ENCODE data around the gene CHRM3. TPM values are rescaled to one million over a fixed set of nuclear protein-coding genes. Genes with fewer than 3 reads are reported as not detected.

The CHRM3 gene
- total RNA-seq, 1 donor, result under 0.01 TPM

DNA sequence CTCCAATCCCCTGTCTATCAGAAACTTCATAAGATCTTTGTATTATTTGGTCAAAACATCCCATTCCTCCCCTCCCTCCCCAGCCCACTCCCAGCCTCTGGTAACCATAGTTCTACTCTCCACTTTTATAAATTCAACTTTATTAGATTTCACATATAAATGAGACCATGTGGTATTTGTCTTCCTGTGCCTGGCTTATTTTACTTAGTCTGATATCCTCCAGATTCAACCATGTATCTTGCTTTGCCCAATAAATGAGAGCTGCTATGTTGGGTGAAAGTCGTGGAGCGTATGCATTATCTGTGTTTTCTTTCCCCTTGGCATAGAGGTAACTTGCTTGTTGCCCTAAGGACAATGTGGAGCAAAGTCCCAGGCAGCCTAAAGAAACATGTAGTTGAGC lies 28.5 kb upstream of the CHRM3 start:
- H3K4me1 ChIP-seq (ENCODE audit: insufficient read depth, low read length), result no peaks in the 10 kb centered on the region
- no peak overlapping the region for H3K4me3 ChIP-seq (ENCODE audit: insufficient read depth, low read length)
- no peak overlapping the region for H2AFZ ChIP-seq (ENCODE audit: low read length)
- no peaks in the 10 kb centered on the region for H3K9me3 ChIP-seq (ENCODE audit: low read depth, low read length)
- no peak overlapping the region for H3K4me2 ChIP-seq (ENCODE audit: insufficient read depth, low read length)
- H3K79me2 ChIP-seq (ENCODE audit: insufficient read depth, low read length), result no peaks in the 10 kb centered on the region
- TF ChIP-seq, protein P1, sequence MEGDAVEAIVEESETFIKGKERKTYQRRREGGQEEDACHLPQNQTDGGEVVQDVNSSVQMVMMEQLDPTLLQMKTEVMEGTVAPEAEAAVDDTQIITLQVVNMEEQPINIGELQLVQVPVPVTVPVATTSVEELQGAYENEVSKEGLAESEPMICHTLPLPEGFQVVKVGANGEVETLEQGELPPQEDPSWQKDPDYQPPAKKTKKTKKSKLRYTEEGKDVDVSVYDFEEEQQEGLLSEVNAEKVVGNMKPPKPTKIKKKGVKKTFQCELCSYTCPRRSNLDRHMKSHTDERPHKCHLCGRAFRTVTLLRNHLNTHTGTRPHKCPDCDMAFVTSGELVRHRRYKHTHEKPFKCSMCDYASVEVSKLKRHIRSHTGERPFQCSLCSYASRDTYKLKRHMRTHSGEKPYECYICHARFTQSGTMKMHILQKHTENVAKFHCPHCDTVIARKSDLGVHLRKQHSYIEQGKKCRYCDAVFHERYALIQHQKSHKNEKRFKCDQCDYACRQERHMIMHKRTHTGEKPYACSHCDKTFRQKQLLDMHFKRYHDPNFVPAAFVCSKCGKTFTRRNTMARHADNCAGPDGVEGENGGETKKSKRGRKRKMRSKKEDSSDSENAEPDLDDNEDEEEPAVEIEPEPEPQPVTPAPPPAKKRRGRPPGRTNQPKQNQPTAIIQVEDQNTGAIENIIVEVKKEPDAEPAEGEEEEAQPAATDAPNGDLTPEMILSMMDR (IDR thresholded peaks at IDR 0.05; ENCODE audit: extremely low read depth, low read depth, low read length), result no peak
- no peaks in the 10 kb centered on the region for H4K20me1 ChIP-seq (ENCODE audit: insufficient read depth, low read length)
- DNase-seq (ENCODE audit: insufficient read length, low spot score, missing footprints), result no peak
- no peaks in the 10 kb centered on the region for H3K36me3 ChIP-seq (ENCODE audit: insufficient read depth, low read length)
- no peak overlapping the region for H3K27ac ChIP-seq (ENCODE audit: low read depth, low read length)
- H3K27me3 ChIP-seq (ENCODE audit: insufficient read depth, low read length), result no peaks in the 10 kb centered on the region

DNA sequence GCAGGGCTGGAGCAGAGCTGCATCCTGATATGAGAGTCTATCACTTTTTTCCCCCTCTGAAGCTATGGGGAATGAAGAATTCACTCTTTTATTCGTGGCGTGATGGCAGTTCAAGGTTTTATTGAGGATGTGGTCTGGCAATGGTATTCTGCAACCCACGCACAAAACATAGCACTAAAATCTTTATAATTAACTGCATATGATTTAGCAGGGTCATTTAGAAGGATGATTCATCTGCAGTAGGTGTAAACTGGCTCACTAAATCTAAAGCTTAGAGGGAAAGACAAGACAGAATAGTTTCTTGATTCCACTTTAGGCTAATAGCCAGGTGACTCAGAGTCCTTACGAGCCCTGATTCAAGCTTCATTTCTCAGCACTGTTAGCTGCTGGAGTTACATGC lies 25.0 kb upstream of the CHRM3 start:
- Histone ChIP-seq H3K4me2 (ENCODE audit: insufficient read depth, low read length) (no peak overlapping the region), H3K4me1 (ENCODE audit: insufficient read depth, low read length) (no peaks in the 10 kb centered on the region), H3K4me3 (ENCODE audit: insufficient read depth, low read length) (no peak overlapping the region), H3K79me2 (ENCODE audit: insufficient read depth, low read length) (no peaks in the 10 kb centered on the region), H3K27me3 (ENCODE audit: insufficient read depth, low read length) (no peaks in the 10 kb centered on the region), H3K27ac (ENCODE audit: low read depth, low read length) (no peak overlapping the region), H3K9me3 (ENCODE audit: low read depth, low read length) (no peaks in the 10 kb centered on the region), H3K36me3 (ENCODE audit: insufficient read depth, low read length) (no peaks in the 10 kb centered on the region), H2AFZ (ENCODE audit: low read length) (no peak overlapping the region), H4K20me1 (ENCODE audit: insufficient read depth, low read length) (no peaks in the 10 kb centered on the region)
- TF ChIP-seq, protein P1 (IDR thresholded peaks at IDR 0.05; ENCODE audit: extremely low read depth, low read depth, low read length), result no peak
- DNase-seq (ENCODE audit: insufficient read length, low spot score, missing footprints), result no peak

DNA sequence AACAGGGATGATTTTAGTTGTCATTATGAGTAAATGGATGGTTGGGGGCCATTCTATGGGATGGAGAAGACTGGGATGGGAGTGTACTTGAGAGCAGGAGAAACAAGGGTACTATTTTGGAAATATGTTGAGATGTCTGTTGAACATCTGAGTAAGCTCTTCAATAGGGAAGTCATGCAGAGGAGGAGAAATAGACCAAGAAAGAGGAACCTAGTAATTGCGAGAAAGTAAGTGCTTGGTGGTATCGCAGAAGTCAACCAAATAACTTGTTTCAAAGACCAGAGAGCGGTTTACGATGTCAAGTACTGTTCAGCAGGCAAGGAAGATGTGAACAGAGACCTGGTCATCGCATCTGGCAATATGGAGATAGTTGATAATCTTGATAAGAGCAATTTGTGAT lies 22.4 kb upstream of the CHRM3 start:
- H4K20me1 ChIP-seq (ENCODE audit: insufficient read depth, low read length), result no peaks in the 10 kb centered on the region
- H2AFZ ChIP-seq (ENCODE audit: low read length), result no peak overlapping the region
- no peaks in the 10 kb centered on the region for H3K9me3 ChIP-seq (ENCODE audit: low read depth, low read length)
- H3K4me1 ChIP-seq (ENCODE audit: insufficient read depth, low read length), result no peaks in the 10 kb centered on the region
- no peaks in the 10 kb centered on the region for H3K27me3 ChIP-seq (ENCODE audit: insufficient read depth, low read length)
- TF ChIP-seq, protein P1 (IDR thresholded peaks at IDR 0.05; ENCODE audit: extremely low read depth, low read depth, low read length), result no peak
- no peak overlapping the region for H3K4me3 ChIP-seq (ENCODE audit: insufficient read depth, low read length)
- no peaks in the 10 kb centered on the region for H3K36me3 ChIP-seq (ENCODE audit: insufficient read depth, low read length)
- H3K4me2 ChIP-seq (ENCODE audit: insufficient read depth, low read length), result no peak overlapping the region
- H3K79me2 ChIP-seq (ENCODE audit: insufficient read depth, low read length), result no peaks in the 10 kb centered on the region
- H3K27ac ChIP-seq (ENCODE audit: low read depth, low read length), result no peak overlapping the region
- DNase-seq (ENCODE audit: insufficient read length, low spot score, missing footprints), result no peak

DNA sequence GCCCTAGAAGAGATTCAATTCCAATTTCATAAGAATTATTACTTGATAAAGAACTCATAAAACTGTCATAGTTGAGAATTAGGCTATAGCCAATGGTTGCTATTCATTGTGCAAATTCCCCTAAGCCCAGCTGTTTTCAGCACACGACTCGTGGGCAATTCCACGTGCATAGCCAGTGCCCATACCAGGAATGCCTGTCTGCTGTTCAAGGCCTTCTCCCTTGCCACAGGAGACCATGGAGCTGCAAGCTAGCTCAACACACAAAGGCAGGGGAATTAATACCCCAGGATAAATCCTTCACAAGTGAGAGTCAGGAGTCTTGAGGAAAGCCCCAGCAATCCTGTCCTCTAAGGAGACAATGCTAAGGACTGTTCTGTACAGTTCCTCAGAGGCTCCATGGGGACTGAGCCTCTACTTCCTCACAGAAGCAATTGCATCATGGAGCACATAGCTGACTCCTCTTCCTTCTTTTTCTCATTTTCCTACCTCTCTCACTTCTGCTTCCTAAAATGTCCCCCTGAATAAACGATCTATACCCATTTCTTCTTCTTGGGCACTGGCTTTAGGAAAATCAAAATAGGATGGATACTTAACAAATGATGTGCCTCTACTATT lies 19.1 kb upstream of the CHRM3 start:
- Histone ChIP-seq H3K27me3 (ENCODE audit: insufficient read depth, low read length) (no peaks in the 10 kb centered on the region), H3K9me3 (ENCODE audit: low read depth, low read length) (no peaks in the 10 kb centered on the region), H3K36me3 (ENCODE audit: insufficient read depth, low read length) (no peaks in the 10 kb centered on the region), H3K27ac (ENCODE audit: low read depth, low read length) (no peak overlapping the region), H2AFZ (ENCODE audit: low read length) (no peak overlapping the region), H3K4me1 (ENCODE audit: insufficient read depth, low read length) (no peaks in the 10 kb centered on the region), H4K20me1 (ENCODE audit: insufficient read depth, low read length) (no peaks in the 10 kb centered on the region), H3K4me2 (ENCODE audit: insufficient read depth, low read length) (no peak overlapping the region), H3K4me3 (ENCODE audit: insufficient read depth, low read length) (no peak overlapping the region), H3K79me2 (ENCODE audit: insufficient read depth, low read length) (no peaks in the 10 kb centered on the region)
- DNase-seq (ENCODE audit: insufficient read length, low spot score, missing footprints), result no peak
- TF ChIP-seq, protein P1 (IDR thresholded peaks at IDR 0.05; ENCODE audit: extremely low read depth, low read depth, low read length), result no peak
